Panc1 (cell line): ENCODE data around the gene ATG2B. TPM values are rescaled to one million over a fixed set of nuclear protein-coding genes. Genes with fewer than 3 reads are reported as not detected.

Source experiments
- ATAC-seq: fragments of 200-7000 bp; cut with Tn5 transposase; 2 replicates; pipeline ENCODE4 v1.9.1; 2020; ENCODE audit warnings: mild to moderate bottlenecking, moderate library complexity
- BruUV-seq: library from RNA; stranded (reverse); fragments of 400-500 nt; replicated peaks from 2 replicates; lab custom pipeline; 2021; lab: Mats Ljungman, UMichigan
- CTCF ChIA-PET: fragments of 300-600 bp; sonication (Branson Sonifier 250); formaldehyde crosslinking; loops from one replicate; lab custom pipeline; 2022; ENCODE audit warnings: antibody characterized with exemption; lab: Charles Lee
- POLR2A ChIA-PET: fragments of 300-600 bp; sonication (Branson Sonifier 250); formaldehyde crosslinking; loops from one replicate; lab custom pipeline; 2022; ENCODE audit warnings: antibody characterized with exemption; lab: Charles Lee
- DNase-seq: peaks from one replicate; pipeline ENCODE4 v3.0.0-alpha.2; 2010; ENCODE audit warnings: low read depth, low spot score
- H3K27ac ChIP-seq: 2 replicates; pipeline ENCODE4 v1.5.1; 2011; ENCODE audit warnings: mild to moderate bottlenecking, low read length, inconsistent platforms
- H3K27me3 ChIP-seq: fragments of 200-500 bp; sonication (Bioruptor generic); 2 replicates; pipeline ENCODE4 v1.6.0; 2014; ENCODE audit warnings: low read length, inconsistent platforms; ENCODE audit not compliant: control insufficient read depth, insufficient read depth
- H3K36me3 ChIP-seq: fragments of 200-500 bp; sonication (Bioruptor generic); 2 replicates; pipeline ENCODE4 v1.5.1; 2014; ENCODE audit warnings: inconsistent platforms, mild to moderate bottlenecking, low read length, moderate library complexity; ENCODE audit not compliant: control insufficient read depth, insufficient read depth
- H3K4me1 ChIP-seq: 2 replicates; pipeline ENCODE4 v1.5.1; 2011; ENCODE audit warnings: inconsistent platforms, mild to moderate bottlenecking, low read length, moderate library complexity; ENCODE audit not compliant: control insufficient read depth, insufficient read depth
- H3K4me3 ChIP-seq, 2 experiments: 2 replicates each; pipeline ENCODE4 v1.5.1; 2011 to 2012; ENCODE audit warnings: low read depth in 2 of 2, low read length in 2 of 2, mild to moderate bottlenecking in 2 of 2, inconsistent platforms in 1 of 2, moderate library complexity in 1 of 2
- H3K9me3 ChIP-seq: fragments of 200-500 bp; sonication (Bioruptor generic); 2 replicates; pipeline ENCODE4 v1.5.1; 2014; ENCODE audit warnings: low read depth, mild to moderate bottlenecking, inconsistent platforms, low read length, moderate library complexity; ENCODE audit not compliant: control insufficient read depth, insufficient read depth
- POLR2AphosphoS5 ChIP-seq: IDR thresholded peaks from 2 replicates; pipeline ENCODE4 v1.6.1; 2012; ENCODE audit warnings: mild to moderate bottlenecking, low read depth, low read length, moderate library complexity
- REST ChIP-seq, 2 experiments: IDR thresholded peaks; 2 replicates each; pipeline ENCODE4 v1.6.1; 2011 to 2012; ENCODE audit warnings: low read depth in 2 of 2, control low read depth in 1 of 2, low read length in 1 of 2, mild to moderate bottlenecking in 1 of 2, moderate library complexity in 1 of 2; ENCODE audit not compliant: insufficient read depth in 1 of 2
- SIN3A ChIP-seq: IDR thresholded peaks from 2 replicates; pipeline ENCODE4 v1.6.1; 2012; ENCODE audit warnings: low read depth, mild to moderate bottlenecking, low read length, moderate library complexity, borderline replicate concordance; ENCODE audit not compliant: insufficient read depth
- TCF7L2 ChIP-seq: IDR thresholded peaks from 2 replicates; pipeline ENCODE4 v1.6.1; 2011; ENCODE audit warnings: mild to moderate bottlenecking, low read depth, low read length, inconsistent platforms
- in situ Hi-C: cut with HindIII; loops from 2 replicates; pipeline ENCODE4 v1.10.0; 2016; ENCODE audit warnings: low sequenced_read_pairs, low pct_unique_long_range_greater_than_20kb
- intact Hi-C: fragments of 100-400 bp; cut with micrococcal nuclease; formaldehyde crosslinking; loops from one replicate; pipeline ENCODE4 v1.10.0; 2022; ENCODE audit not compliant: unreplicated experiment
- total RNA-seq: library from RNA; stranded (reverse); gene quantifications from one replicate; pipeline ENCODE4 v1.2.1, GENCODE V29; 2021; ENCODE audit not compliant: unreplicated experiment
- TF ChIP-seq, protein P1 (sequence below): fragments of 450-650 bp; IDR thresholded peaks from 2 replicates; pipeline ENCODE4 v1.5.1; 2017; ENCODE audit warnings: mild to moderate bottlenecking

The ATG2B gene
- total RNA-seq, 1 experiment from 2014 or later, result 2.6 TPM

DNA sequence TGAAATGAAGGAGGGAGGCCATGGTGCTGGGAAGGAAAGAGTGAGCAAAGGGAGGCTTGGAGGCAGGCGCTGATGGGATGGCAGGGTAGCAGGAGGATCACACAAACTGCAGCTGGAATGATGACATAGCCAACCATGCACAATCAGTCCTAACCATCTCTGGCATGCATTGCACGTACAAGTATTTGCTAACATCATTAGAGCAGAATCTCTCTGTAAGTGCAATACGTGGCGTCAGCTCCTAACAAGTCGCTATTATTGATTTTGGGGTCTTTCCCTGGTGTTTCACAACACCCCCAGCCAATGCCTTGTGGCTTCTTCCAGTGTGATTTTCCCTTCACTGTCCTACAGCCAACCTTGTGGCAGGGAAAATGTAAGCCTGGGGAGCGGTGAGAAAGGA is 88.6 kb downstream of the ATG2B start:
- intact Hi-C loops, result loop anchor here (10.0 kb wide), 1 partner anchor 280 kb away; no protein-coding TSS in a partner anchor
- BruUV-seq, result no TSS peak
- Histone ChIP-seq H3K4me1 (no peaks in the 10 kb centered on the region), H3K9me3 (no peaks in the 10 kb centered on the region), H3K27me3 (no peaks in the 10 kb centered on the region), H3K4me3 (no peak overlapping the region), H3K27ac (no peak overlapping the region), H3K36me3 (no peaks in the 10 kb centered on the region)
- ChIA-PET CTCF (no interaction called here), POLR2A (no interaction called here)
- ATAC-seq (no peak), DNase-seq (no peak)
- TF ChIP-seq REST (IDR thresholded peaks at IDR 0.05; ENCODE audit: insufficient read depth in 1 of 2, low read depth in 2 of 2, low read length in 1 of 2) (no peak), POLR2AphosphoS5 (no peak), TCF7L2 (no peak), SIN3A (no peak)
- TF ChIP-seq, protein P1, sequence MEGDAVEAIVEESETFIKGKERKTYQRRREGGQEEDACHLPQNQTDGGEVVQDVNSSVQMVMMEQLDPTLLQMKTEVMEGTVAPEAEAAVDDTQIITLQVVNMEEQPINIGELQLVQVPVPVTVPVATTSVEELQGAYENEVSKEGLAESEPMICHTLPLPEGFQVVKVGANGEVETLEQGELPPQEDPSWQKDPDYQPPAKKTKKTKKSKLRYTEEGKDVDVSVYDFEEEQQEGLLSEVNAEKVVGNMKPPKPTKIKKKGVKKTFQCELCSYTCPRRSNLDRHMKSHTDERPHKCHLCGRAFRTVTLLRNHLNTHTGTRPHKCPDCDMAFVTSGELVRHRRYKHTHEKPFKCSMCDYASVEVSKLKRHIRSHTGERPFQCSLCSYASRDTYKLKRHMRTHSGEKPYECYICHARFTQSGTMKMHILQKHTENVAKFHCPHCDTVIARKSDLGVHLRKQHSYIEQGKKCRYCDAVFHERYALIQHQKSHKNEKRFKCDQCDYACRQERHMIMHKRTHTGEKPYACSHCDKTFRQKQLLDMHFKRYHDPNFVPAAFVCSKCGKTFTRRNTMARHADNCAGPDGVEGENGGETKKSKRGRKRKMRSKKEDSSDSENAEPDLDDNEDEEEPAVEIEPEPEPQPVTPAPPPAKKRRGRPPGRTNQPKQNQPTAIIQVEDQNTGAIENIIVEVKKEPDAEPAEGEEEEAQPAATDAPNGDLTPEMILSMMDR, result no peak
- in situ Hi-C loops, result no loop called here

GRCh38 chr14:96274122-96274521 is 89.0 kb downstream of the ATG2B start:
- ATAC-seq (no peak), DNase-seq (no peak)
- intact Hi-C loops, result loop anchor here (10.0 kb wide), 1 partner anchor 279 kb away; no protein-coding TSS in a partner anchor
- Histone ChIP-seq H3K4me3 (no peak overlapping the region), H3K4me1 (no peaks in the 10 kb centered on the region), H3K36me3 (no peaks in the 10 kb centered on the region), H3K27me3 (no peaks in the 10 kb centered on the region), H3K27ac (no peak overlapping the region), H3K9me3 (no peaks in the 10 kb centered on the region)
- CTCF ChIA-PET, result no interaction called here
- TF ChIP-seq TCF7L2 (no peak), SIN3A (no peak), REST (IDR thresholded peaks at IDR 0.05; ENCODE audit: insufficient read depth in 1 of 2, low read depth in 2 of 2, low read length in 1 of 2) (no peak), POLR2AphosphoS5 (no peak)
- TF ChIP-seq, protein P1, result no peak
- in situ Hi-C loops, result no loop called here
- POLR2A ChIA-PET, result no interaction called here
- BruUV-seq, result no TSS peak
